ENCODE results near the gene HTR3C. TPM values are rescaled to one million over a fixed set of nuclear protein-coding genes. Genes with fewer than 3 reads are reported as not detected.
"Not testable (repeated sequence)": the region's sequence is repeated elsewhere in the genome, so short reads cannot be mapped to it uniquely, and the experiment has no call there.

The HTR3C gene
- total RNA-seq, 2 experiments from 2014 or later = not detected

DNA sequence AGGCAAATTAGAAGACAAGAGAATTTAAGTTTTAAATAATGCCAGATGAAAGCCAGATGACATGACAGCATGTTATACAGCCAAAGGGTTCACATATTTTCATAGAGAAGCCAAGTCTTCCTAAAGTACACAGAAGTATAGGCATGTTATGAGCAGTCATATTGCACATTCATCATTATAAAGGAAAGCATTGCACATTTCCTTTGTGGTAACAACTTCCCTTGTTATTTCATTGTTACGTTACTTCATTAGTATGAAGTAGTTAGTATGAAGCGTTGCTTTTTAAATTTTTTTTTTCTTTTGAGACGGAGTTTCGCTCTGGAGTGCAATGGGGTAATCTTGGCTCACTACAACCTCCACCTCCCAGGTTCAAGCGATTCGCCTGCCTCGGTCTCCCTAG is 30.5 kb upstream of the HTR3C start:
- Histone ChIP-seq H4K20me1 (ENCODE audit: insufficient read depth, low read length) (no peaks in the 10 kb centered on the region), H3K27ac (ENCODE audit: low read depth, low read length, poor library complexity, severe bottlenecking) (no peak overlapping the region), H3K36me3 (ENCODE audit: insufficient read depth, low read length) (no peaks in the 10 kb centered on the region), H3K4me1 (ENCODE audit: insufficient read depth, low read length, poor library complexity, severe bottlenecking) (peaks cover 5% of the 10 kb centered on the region), H3K9me3 (ENCODE audit: low read length) (no peaks in the 10 kb centered on the region), H3K4me2 (ENCODE audit: low read length) (no peak overlapping the region), H3K4me3 (ENCODE audit: low read depth, low read length, poor library complexity, severe bottlenecking) (no peak overlapping the region), H3K9me2 (ENCODE audit: insufficient read depth, low read length) (no peaks in the 10 kb centered on the region), H3K79me2 (ENCODE audit: insufficient read depth, low read depth, low read length) (no peaks in the 10 kb centered on the region), H2AFZ (ENCODE audit: low read length) (no peak overlapping the region)
- intact Hi-C loops (cut with micrococcal nuclease; ENCODE audit: unreplicated experiment) = no loop called here
- CTCF ChIA-PET (ENCODE audit: unreplicated experiment) = no interaction called here
- DNase-seq (ENCODE audit: low spot score) = no peak
- POLR2A ChIA-PET = interaction anchor here (0.6 to 0.7 kb wide), 2 partner anchors 30 to 44 kb away, joined by 3 to 4 read pairs; no protein-coding TSS in a partner anchor
- TF ChIP-seq, protein P1, sequence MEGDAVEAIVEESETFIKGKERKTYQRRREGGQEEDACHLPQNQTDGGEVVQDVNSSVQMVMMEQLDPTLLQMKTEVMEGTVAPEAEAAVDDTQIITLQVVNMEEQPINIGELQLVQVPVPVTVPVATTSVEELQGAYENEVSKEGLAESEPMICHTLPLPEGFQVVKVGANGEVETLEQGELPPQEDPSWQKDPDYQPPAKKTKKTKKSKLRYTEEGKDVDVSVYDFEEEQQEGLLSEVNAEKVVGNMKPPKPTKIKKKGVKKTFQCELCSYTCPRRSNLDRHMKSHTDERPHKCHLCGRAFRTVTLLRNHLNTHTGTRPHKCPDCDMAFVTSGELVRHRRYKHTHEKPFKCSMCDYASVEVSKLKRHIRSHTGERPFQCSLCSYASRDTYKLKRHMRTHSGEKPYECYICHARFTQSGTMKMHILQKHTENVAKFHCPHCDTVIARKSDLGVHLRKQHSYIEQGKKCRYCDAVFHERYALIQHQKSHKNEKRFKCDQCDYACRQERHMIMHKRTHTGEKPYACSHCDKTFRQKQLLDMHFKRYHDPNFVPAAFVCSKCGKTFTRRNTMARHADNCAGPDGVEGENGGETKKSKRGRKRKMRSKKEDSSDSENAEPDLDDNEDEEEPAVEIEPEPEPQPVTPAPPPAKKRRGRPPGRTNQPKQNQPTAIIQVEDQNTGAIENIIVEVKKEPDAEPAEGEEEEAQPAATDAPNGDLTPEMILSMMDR (conservative IDR thresholded peaks at IDR 0.05; ENCODE audit: low read length) = no peak
- no peak for TF ChIP-seq EZH2phosphoT487 (IDR thresholded peaks at IDR 0.05; ENCODE audit: borderline replicate concordance, low read depth, low read length)
- no TSS peak for BruUV-seq (replicated peaks)

DNA sequence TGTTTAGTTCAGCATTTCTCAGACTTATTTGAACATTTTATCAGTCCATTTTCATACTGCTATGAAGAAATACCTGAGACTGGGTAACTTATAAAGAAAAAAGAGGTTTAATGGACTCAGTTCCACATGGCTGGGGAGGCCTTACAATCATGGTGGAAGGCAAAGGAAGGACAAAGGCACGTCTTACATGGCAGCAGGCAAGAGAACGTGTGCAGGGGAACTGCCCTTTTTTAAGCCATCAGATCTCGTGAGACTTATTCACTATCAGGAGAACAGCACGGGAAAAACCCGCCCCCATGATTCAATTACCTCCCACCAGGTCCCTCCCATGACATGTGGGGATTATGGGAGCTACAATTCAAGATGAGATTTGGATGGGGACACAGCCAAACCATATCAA is 27.6 kb upstream of the HTR3C start:
- H3K79me2 ChIP-seq (ENCODE audit: insufficient read depth, low read depth, low read length); H4K20me1 ChIP-seq (ENCODE audit: insufficient read depth, low read length); H2AFZ ChIP-seq (ENCODE audit: low read length); H3K4me2 ChIP-seq (ENCODE audit: low read length); intact Hi-C loops (cut with micrococcal nuclease; ENCODE audit: unreplicated experiment); H3K9me2 ChIP-seq (ENCODE audit: insufficient read depth, low read length); DNase-seq (ENCODE audit: low spot score); CTCF ChIA-PET (ENCODE audit: unreplicated experiment); H3K27ac ChIP-seq (ENCODE audit: low read depth, low read length, poor library complexity, severe bottlenecking); H3K4me1 ChIP-seq (ENCODE audit: insufficient read depth, low read length, poor library complexity, severe bottlenecking); H3K9me3 ChIP-seq (ENCODE audit: low read length); H3K4me3 ChIP-seq (ENCODE audit: low read depth, low read length, poor library complexity, severe bottlenecking); BruUV-seq (replicated peaks); H3K36me3 ChIP-seq (ENCODE audit: insufficient read depth, low read length): not testable (repeated sequence)
- POLR2A ChIA-PET = interaction anchor here (1.0 kb wide), 1 partner anchor 106 kb away, joined by 6 read pairs; no protein-coding TSS in a partner anchor

DNA sequence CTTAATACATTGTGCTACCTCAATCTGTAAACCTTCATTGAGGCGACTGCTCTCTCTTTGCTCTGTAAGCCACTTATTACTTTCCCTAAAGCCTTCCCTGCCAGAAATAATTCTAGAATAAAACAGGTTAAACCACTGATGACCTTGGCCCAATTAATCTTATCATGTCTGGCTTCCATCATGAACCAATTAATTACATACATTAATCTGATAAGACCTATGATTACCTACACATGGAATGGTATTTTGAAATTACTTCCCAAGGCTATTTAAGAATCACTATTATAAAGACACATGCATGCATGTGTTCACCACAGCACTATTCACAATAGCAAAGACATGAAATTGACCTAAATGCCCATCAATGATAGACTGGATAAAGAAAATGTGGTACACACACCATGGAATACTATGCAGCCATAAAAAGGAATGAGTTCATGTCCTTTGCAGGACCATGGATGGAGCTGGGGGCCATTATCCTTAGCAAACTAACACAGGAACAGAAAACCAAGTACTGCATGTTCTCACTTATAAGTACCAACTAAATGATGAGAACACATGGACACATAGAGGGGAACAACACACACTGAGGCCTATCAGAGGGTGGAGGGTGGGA is 24.5 kb upstream of the HTR3C start:
- H3K4me2 ChIP-seq (ENCODE audit: low read length); BruUV-seq (replicated peaks); H3K27ac ChIP-seq (ENCODE audit: low read depth, low read length, poor library complexity, severe bottlenecking); H3K9me3 ChIP-seq (ENCODE audit: low read length); H3K9me2 ChIP-seq (ENCODE audit: insufficient read depth, low read length); H3K4me3 ChIP-seq (ENCODE audit: low read depth, low read length, poor library complexity, severe bottlenecking); DNase-seq (ENCODE audit: low spot score); H2AFZ ChIP-seq (ENCODE audit: low read length); H3K36me3 ChIP-seq (ENCODE audit: insufficient read depth, low read length); H4K20me1 ChIP-seq (ENCODE audit: insufficient read depth, low read length); CTCF ChIA-PET (ENCODE audit: unreplicated experiment); H3K4me1 ChIP-seq (ENCODE audit: insufficient read depth, low read length, poor library complexity, severe bottlenecking); H3K79me2 ChIP-seq (ENCODE audit: insufficient read depth, low read depth, low read length); intact Hi-C loops (cut with micrococcal nuclease; ENCODE audit: unreplicated experiment): not testable (repeated sequence)
- POLR2A ChIA-PET = interaction anchor here (0.6 kb wide), 1 partner anchor 232 kb away, joined by 4 read pairs; no protein-coding TSS in a partner anchor

DNA sequence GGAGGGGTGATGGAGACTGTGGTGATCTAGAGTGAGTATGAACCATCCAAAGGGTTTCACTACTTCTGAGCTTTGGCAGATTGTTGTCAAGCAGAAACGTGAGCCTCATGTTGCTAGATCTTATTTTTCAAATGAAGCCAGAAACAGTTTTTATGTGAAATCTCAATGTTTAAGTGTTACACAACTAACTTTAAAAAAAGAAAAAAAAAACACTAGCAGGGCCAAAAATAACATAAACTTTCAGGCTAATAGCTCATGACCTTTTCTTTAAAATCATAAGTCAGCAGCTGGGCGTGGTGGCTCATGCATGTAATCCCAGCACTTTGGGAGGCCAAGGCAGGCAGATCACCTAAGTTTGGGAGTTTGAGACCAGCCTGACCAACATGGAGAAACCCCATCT is 23.4 kb upstream of the HTR3C start:
- Histone ChIP-seq H3K4me3 (ENCODE audit: low read depth, low read length, poor library complexity, severe bottlenecking) (no peak overlapping the region), H4K20me1 (ENCODE audit: insufficient read depth, low read length) (no peaks in the 10 kb centered on the region), H3K4me1 (ENCODE audit: insufficient read depth, low read length, poor library complexity, severe bottlenecking) (no peaks in the 10 kb centered on the region), H3K27ac (ENCODE audit: low read depth, low read length, poor library complexity, severe bottlenecking) (no peak overlapping the region), H3K9me3 (ENCODE audit: low read length) (no peaks in the 10 kb centered on the region), H3K4me2 (ENCODE audit: low read length) (no peak overlapping the region), H2AFZ (ENCODE audit: low read length) (no peak overlapping the region), H3K36me3 (ENCODE audit: insufficient read depth, low read length) (no peaks in the 10 kb centered on the region), H3K9me2 (ENCODE audit: insufficient read depth, low read length) (no peaks in the 10 kb centered on the region), H3K79me2 (ENCODE audit: insufficient read depth, low read depth, low read length) (no peaks in the 10 kb centered on the region)
- no peak for DNase-seq (ENCODE audit: low spot score)
- TF ChIP-seq, protein P1 (conservative IDR thresholded peaks at IDR 0.05; ENCODE audit: low read length) = no peak
- no peak for TF ChIP-seq EZH2phosphoT487 (IDR thresholded peaks at IDR 0.05; ENCODE audit: borderline replicate concordance, low read depth, low read length)
- no TSS peak for BruUV-seq (replicated peaks)
- ChIA-PET CTCF (ENCODE audit: unreplicated experiment) (no interaction called here), POLR2A (interaction anchor here (0.6 to 1.0 kb wide), 3 partner anchors 12 to 169 kb away, joined by 3 to 4 read pairs (median 3); partner anchors contain the start of gene ABCC5)
- intact Hi-C loops (cut with micrococcal nuclease; ENCODE audit: unreplicated experiment) = no loop called here
